T-helper 17 cell (primary cell): ENCODE data around the gene THBS3. TPM values are rescaled to one million over a fixed set of nuclear protein-coding genes. Genes with fewer than 3 reads are reported as not detected.
"Not testable (repeated sequence)": the region's sequence is repeated elsewhere in the genome, so short reads cannot be mapped to it uniquely, and the experiment has no call there.

Experiments used
- ATAC-seq: fragments of 150-1000 bp; cut with Tn5 transposase; 2 replicates; pipeline ENCODE4 v1.10.0; 2021; ENCODE audit warnings: mild to moderate bottlenecking, moderate library complexity
- DNase-seq, 3 donors: peaks; one replicate each; pipeline versions ENCODE4 v3.0.0 to v3.0.0-alpha.2; 2020 to 2021
- H3K9me3 ChIP-seq: one replicate; pipeline ENCODE4 v1.7.0; 2013; ENCODE audit warnings: low read length, mild to moderate bottlenecking; ENCODE audit not compliant: control insufficient read depth, poor library complexity, severe bottlenecking
- H3K27ac Mint-ChIP-seq: one replicate; pipeline ENCODE4 v1.8.0; 2022; ENCODE audit warnings: mild to moderate bottlenecking, moderate library complexity, mixed read lengths
- H3K27me3 Mint-ChIP-seq: one replicate; pipeline ENCODE4 v1.8.0; 2022; ENCODE audit warnings: mixed read lengths
- H3K36me3 Mint-ChIP-seq: one replicate; pipeline ENCODE4 v1.8.0; 2022; ENCODE audit warnings: low read depth, mixed read lengths
- H3K4me1 Mint-ChIP-seq: one replicate; pipeline ENCODE4 v1.8.0; 2022; ENCODE audit warnings: mild to moderate bottlenecking, mixed read lengths
- H3K4me3 Mint-ChIP-seq: one replicate; pipeline ENCODE4 v1.8.0; 2022; ENCODE audit warnings: mild to moderate bottlenecking, moderate library complexity, mixed read lengths
- total RNA-seq, 4 donors: library from RNA in 2 of 4; stranded (reverse) in 2 of 4; gene quantifications; one replicate each; pipeline ENCODE4 v1.2.3 and lab custom pipeline; 2022 to 2026

Gene THBS3
- total RNA-seq, 2 donors from 2014 or later = 34.6 to 38.4 TPM

DNA sequence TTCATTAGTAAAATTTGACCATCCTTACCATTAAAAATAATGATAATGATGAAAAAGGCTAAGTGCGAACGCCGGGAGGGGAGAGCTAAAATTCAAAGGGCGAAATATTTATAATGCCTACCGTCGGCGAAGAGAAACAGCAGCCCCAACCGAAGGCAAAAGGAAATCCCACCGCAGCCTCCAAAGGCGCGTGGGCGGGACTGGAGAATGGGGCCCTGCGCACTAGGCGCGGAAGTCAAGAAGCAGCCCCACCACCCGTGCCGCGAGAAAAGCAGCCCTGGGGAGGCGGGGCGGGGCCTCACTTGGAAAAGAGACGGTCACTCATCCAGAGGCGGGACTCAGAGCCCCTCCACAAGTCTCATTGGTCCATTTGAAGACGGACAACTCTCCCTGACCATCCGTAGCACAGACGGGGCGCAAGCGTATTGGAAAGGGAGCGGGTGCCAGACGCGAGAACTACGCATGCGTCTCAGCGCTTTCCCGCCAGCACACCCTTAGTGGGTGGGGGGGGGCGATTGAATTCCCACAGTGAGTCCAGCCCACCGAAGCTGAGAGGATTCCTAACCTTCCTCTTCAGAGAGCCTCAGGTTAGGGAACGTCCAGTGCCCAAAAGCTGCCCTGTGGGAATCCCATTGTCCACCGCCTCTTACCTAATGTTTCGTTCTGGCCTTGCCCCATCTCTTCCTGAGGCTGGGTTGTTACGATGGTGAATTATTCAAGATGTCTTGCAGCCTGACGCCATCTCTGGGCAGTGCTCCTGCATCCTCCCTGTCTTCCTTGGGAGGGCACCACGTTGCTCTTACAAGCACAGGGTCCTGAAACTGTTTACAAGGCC lies 19.8 kb upstream of the THBS3 start:
- DNase-seq (peak; percentile 92 to 97 (median 96)), ATAC-seq (peak; percentile 95)
- H3K9me3 ChIP-seq = no peaks in the 10 kb centered on the region
- peak overlapping the region; percentile 99 for H3K27ac Mint-ChIP-seq
- no peaks in the 10 kb centered on the region for H3K27me3 Mint-ChIP-seq
- no peaks in the 10 kb centered on the region for H3K36me3 Mint-ChIP-seq
- peaks cover 26% of the 10 kb centered on the region for H3K4me1 Mint-ChIP-seq
- H3K4me3 Mint-ChIP-seq = peak overlapping the region; percentile 94

DNA sequence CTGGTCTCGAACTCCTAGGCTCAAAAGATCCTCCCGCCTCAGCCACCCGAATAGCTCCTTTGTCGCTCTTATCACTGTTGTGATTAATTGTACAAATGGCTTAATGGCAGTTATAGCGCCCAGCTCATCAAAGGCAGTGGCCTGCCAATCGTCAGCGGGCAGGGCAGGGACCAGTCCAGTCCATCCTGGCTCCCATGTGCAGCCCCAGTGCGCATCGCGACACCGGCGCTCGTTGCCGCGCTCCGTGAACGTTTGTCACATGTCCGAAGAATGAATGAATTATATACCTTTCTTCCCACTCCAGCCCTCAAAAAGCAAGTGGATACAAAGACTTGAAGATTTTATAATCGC lies 19.2 kb upstream of the THBS3 start:
- Mint-ChIP-seq H3K36me3 (no peaks in the 10 kb centered on the region), H3K27ac (peak overlapping the region; percentile 99), H3K27me3 (no peaks in the 10 kb centered on the region), H3K4me1 (peaks cover 26% of the 10 kb centered on the region), H3K4me3 (peak overlapping the region; percentile 94)
- DNase-seq = no peak
- H3K9me3 ChIP-seq = no peaks in the 10 kb centered on the region
- peak; percentile 10 for ATAC-seq

DNA sequence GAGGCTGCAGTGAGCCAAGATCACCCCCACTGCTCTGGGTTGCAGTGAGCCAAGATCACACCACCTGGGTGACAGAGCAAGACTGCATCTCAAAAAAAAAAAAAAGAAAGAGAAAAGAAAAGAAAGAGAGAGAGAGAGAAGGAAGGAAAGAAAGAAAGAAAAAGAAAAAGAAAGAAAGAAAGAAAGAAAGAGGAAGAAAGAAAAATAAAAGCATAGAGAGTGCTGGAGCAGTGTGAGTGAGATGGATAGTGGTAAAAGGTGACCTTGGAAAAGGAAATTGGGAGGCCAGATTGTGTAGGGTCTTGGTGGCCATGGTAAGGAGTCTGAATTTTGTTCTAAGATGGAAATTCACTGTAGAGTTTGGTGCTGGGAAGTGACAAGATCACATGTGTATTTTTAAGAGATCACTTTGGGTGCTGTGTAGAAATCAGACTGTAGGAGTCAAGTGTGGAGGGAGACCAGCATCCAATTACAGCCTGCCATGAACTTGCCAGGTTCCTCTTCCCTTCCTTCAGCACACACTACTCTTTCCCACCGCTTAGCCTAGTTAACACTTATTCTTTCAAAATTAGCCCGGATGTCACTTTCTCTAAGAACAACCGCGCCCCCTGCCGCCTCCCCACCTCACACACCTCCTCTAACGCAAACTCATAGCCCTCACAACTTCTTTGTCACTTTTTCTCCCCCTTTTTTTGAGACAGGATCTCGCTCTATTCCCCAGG lies 18.7 kb upstream of the THBS3 start:
- peak overlapping the region; percentile 94 for H3K4me3 Mint-ChIP-seq
- ATAC-seq = peak; percentile 53

DNA sequence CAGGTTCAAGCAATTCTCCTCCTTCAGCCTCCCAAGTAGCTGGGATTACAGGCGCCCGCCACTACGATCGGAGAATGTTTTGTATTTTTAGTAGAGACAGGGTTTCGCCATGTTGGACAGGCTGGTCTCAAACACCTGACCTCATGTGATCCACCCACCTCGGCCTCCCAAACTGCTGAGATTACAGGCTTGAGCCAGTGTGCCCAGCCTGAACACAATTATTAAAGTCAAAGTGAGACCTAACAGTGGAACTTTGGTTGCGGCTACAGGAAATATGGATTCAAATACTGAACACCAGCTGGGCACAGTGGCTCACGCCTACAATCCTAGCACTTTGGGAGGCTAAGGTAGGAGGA lies 17.7 kb upstream of the THBS3 start:
- peak overlapping the region; percentile 94 for H3K4me3 Mint-ChIP-seq
- DNase-seq, H3K27me3 Mint-ChIP-seq, H3K36me3 Mint-ChIP-seq, ATAC-seq, H3K9me3 ChIP-seq: not testable (repeated sequence)
- H3K4me1 Mint-ChIP-seq = peaks cover 26% of the 10 kb centered on the region
- H3K27ac Mint-ChIP-seq = peak overlapping the region; percentile 99

More for the DNA sequence above, 18.7 kb upstream of the THBS3 start:
- Mint-ChIP-seq H3K4me1 (peaks cover 26% of the 10 kb centered on the region), H3K27ac (peak overlapping the region; percentile 99), H3K36me3 (no peaks in the 10 kb centered on the region), H3K27me3 (no peaks in the 10 kb centered on the region)
- DNase-seq = peak; percentile 65 to 74 (median 73)
- H3K9me3 ChIP-seq = no peaks in the 10 kb centered on the region

DNA sequence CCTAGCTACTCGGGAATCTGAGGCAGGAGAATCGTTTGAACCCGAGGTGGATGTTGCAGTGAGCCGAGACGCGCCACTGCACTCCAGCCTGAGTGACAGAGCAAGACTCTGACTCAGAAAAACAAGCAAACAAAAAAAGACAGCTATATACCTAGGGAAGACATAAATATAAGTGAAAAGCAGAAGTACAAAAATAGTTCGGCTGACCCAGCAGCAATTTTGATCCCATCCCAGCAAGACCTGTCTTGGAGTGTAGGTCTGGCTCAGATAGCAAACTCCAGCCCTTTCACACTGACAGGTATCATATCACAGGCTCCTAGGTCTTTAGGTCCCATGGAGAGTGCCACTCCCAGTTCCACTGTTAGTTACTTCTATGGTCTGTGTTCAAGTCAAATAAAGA lies 15.3 kb upstream of the THBS3 start:
- DNase-seq (no peak), ATAC-seq (no peak)
- Mint-ChIP-seq H3K36me3 (no peaks in the 10 kb centered on the region), H3K27me3 (no peaks in the 10 kb centered on the region), H3K4me3 (no peak overlapping the region), H3K4me1 (peaks cover 37% of the 10 kb centered on the region), H3K27ac (no peak overlapping the region)
- no peaks in the 10 kb centered on the region for H3K9me3 ChIP-seq

DNA sequence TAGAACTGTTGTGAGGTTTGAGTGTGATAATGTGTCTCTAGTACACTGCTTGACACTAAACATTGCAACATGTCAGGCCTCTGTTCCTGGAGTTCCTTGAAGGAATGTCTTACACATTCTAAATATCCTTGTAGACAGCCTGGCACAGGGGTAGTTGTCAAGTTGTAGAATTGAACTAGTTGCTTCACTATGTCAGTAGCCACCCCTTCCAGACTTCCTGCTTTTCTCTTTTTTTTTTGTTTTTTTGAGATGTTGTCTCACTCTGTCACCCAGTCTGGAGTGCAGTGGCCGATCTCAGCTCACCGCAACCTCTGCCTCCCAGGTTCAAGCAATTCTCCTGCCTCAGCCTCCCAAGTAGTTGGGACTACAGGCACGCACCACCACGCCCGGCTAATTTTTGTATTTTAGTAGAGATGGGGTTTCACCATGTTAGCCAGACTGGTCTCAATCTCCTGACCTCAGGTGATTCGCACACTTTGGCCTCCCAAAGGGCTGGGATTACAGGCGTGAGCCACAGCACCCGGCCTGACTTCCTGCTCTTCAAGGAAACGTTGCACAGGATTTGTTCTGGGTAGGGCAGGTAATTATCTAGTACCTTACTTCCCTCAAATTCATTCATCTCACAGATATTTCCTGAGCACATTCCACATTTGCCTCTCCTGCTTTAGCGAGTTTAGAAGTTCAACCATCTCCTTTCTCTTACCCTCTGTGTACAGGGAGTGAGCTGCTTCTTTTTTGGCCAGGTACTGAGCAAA lies 12.7 kb upstream of the THBS3 start:
- not testable (repeated sequence) for H3K27me3 Mint-ChIP-seq, H3K36me3 Mint-ChIP-seq, ATAC-seq, H3K4me3 Mint-ChIP-seq, DNase-seq, H3K9me3 ChIP-seq
- Mint-ChIP-seq H3K27ac (peak overlapping the region; percentile 41), H3K4me1 (peaks cover 23% of the 10 kb centered on the region)

DNA sequence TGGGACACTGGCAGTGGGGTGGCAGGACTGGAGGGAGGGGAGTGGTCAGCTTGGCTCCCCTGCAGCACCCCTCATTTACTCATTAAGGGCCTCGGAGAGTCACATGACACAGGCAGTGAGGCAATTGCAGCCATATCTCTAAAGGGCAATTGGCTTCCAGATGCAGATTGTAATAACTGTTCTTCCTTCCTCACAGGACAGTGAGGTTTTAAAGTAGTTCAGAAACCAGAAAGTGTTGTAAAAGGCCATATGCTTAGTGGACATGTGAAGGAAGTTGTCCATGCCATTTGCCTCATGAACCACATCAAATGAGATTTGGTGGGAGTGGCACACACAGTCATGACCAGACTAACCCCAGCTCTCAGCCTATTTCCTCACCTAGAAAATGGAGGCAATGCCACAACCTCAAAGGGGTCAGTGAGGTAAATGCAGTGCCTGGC lies 11.9 kb upstream of the THBS3 start:
- H3K27ac Mint-ChIP-seq = peak overlapping the region; percentile 86
- peak; percentile 66 for ATAC-seq
- no peaks in the 10 kb centered on the region for H3K9me3 ChIP-seq
- peaks cover 30% of the 10 kb centered on the region for H3K4me1 Mint-ChIP-seq
- H3K27me3 Mint-ChIP-seq = no peaks in the 10 kb centered on the region
- DNase-seq = no peak
- H3K36me3 Mint-ChIP-seq = no peaks in the 10 kb centered on the region
- H3K4me3 Mint-ChIP-seq = no peak overlapping the region

DNA sequence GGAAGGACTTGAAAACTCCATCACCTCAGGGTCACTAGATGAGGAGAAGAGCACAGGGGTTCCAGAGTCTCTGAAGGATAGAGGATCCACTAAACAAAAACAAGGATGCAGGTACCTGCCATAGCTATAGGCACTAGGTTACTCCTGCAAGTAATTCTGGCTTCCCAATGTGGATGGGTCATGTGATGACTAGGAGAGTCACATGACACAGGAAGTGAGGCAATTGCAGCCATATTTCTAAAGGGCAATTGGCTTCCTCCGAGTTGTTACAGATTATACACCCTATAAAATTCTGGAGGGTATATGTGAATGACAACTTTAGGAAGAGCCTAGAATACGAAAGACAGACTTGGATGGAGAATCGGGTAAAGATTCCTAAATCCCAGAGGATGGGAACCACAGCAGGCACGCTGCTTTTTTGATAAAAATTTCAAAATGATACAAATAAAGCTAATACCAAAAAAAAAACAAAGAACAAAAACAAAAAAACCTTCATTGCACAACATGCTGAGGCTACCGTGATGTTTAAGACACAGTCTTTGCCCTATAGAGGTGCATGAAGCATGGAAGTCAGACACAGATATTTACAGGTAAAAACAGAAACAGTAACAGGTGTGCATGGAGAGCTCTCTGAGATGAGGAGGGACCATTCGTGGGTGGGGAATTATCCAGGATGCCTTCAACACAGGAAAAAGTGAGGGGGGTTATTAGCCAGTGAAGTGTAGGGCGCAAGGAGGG lies 11.3 kb upstream of the THBS3 start:
- Mint-ChIP-seq H3K27me3 (no peaks in the 10 kb centered on the region), H3K4me1 (peaks cover 27% of the 10 kb centered on the region), H3K27ac (peak overlapping the region; percentile 86), H3K36me3 (no peaks in the 10 kb centered on the region), H3K4me3 (no peak overlapping the region)
- ATAC-seq (no peak), DNase-seq (no peak)
- no peaks in the 10 kb centered on the region for H3K9me3 ChIP-seq

DNA sequence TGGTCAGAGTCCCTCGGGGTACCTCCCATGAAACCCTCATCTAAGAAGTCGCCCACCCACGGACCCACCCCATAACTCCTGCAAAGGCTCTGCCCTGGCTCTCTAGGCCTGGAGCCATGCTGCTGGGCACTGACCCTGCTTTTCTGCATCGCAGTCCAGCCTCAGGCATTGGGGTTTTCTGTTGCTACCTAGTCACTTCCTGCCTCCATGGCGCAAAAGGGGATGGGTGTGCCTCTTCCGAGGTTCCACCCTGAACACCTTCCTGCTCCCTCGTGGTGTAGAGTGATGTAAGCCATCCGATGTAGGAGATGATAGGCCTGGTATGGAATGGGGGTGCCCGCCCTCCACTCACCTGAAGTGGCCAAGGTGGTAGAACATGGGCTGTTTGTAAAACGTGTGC lies 7.0 kb upstream of the THBS3 start:
- ATAC-seq = peak; percentile 85
- DNase-seq = not testable (repeated sequence)

DNA sequence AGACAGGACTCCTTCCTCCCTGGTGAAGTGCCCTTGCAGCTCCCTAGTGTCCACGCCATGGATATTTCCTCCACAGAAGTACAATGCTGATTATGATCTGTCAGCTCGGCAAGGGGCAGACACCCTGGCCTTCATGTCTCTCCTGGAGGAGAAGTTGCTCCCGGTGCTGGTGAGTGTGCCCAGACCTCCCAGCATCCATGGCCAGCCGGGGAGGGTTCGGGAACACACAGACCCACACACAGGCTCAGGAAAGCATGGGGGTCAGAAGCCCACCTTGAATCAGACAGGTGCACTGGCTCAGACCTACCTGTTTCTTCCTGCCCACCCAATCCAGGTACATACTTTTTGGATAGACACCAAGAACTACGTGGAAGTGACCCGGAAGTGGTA lies 4.3 kb upstream of the THBS3 start:
- not testable (repeated sequence) for H3K4me3 Mint-ChIP-seq, H3K36me3 Mint-ChIP-seq, H3K27ac Mint-ChIP-seq, ATAC-seq, DNase-seq, H3K9me3 ChIP-seq, H3K27me3 Mint-ChIP-seq
- H3K4me1 Mint-ChIP-seq = peaks cover 30% of the 10 kb centered on the region

More for the DNA sequence above, 7.0 kb upstream of the THBS3 start:
- H3K36me3 Mint-ChIP-seq, H3K9me3 ChIP-seq, H3K27me3 Mint-ChIP-seq: not testable (repeated sequence)
- Mint-ChIP-seq H3K4me3 (peak overlapping the region; percentile 25), H3K4me1 (peaks cover 22% of the 10 kb centered on the region), H3K27ac (peak overlapping the region; percentile 91)

DNA sequence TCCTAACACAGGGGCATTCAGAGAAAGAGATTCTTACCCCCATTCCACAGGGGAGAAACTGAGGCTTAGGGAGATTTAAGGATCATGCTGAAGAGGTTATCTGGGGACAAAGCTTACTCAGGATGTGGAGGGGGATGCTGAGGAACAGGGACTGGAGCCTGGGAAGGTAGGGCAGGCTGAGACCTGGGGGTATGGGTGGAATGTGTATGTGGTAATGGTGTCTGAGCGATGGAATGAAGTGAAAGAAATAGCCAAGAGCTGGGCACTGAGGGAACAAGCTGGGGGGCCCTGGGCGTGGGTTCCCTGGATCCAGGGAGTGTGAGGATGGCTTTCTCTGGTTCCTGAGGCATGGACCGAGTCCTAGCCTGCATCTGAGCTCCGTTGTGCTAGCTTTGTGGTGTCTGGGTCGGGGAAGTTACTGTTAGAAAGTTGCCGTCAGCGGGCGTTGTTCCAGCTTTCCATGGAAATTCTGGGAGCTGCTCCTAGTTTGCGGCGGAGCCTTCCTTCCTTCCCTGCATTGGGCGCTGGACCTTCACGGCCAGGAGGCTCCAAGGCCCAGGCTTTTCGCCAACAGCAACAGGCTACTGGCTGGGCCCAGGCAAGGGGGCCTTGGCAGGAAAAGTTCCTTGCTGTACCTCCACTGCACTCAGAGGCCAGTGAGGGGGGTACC lies 3.8 kb upstream of the THBS3 start:
- not testable (repeated sequence) for ATAC-seq, H3K36me3 Mint-ChIP-seq, H3K9me3 ChIP-seq, H3K27me3 Mint-ChIP-seq, DNase-seq, H3K4me3 Mint-ChIP-seq
- H3K27ac Mint-ChIP-seq = peak overlapping the region; percentile 98
- peaks cover 33% of the 10 kb centered on the region for H3K4me1 Mint-ChIP-seq

DNA sequence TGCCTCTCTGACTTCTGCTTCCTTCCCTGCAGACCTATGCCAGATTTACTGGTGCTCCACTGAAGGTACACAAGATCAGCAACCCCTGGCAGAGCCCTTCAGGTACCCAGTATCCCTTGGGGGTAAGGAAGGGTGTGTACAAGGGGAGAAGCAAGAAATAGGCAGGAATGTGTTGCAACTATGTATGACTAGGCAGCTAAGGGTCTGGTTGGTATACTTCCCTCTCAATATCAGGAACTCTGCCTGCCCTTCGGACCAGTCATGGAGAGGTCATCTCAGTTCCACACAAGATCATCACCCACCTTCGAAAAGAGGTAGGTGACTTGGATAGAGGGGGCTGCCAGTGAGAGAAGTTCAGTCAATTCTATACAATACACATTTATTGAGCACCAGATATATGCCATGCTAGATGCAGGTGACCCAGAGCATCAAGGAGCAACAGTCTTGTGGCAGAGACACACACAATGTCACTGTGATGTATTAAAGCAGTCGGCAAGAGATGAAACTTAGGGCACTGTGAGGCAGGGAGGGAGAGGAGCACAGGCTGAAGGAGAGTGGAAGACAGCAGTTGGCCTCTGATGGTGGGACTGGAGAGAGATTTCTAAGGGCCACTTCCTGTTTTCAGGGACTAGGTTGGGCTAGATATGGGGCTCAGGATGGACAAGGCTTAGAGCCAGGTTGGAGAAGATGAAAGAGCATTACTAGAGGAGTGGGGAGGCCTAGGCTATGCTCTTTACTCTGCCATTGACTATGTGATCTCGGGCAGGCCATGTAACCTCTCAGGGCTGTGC lies 2.8 kb upstream of the THBS3 start:
- H3K36me3 Mint-ChIP-seq = peaks cover 2% of the 10 kb centered on the region
- H3K4me3 Mint-ChIP-seq = peak overlapping the region; percentile 36
- DNase-seq (no peak), ATAC-seq (no peak)
- no peaks in the 10 kb centered on the region for H3K27me3 Mint-ChIP-seq
- H3K4me1 Mint-ChIP-seq = peaks cover 32% of the 10 kb centered on the region
- H3K27ac Mint-ChIP-seq = peak overlapping the region; percentile 98
- H3K9me3 ChIP-seq = no peaks in the 10 kb centered on the region
